UCSD-AML1 (cell line): ENCODE data around the gene CEACAM3.
A peak's percentile ranks its signal among the peaks of the same experiment; 100 is the strongest.
"Not testable (repeated sequence)": the region's sequence is repeated elsewhere in the genome, so short reads cannot be mapped to it uniquely, and the experiment has no call there.

ENCODE experiments used
- DNase-seq: peaks from one replicate; lab custom pipeline; 2025; ENCODE audit not compliant: unreplicated experiment; lab: John Stamatoyannopoulos, UW

CEACAM3 gene

DNA sequence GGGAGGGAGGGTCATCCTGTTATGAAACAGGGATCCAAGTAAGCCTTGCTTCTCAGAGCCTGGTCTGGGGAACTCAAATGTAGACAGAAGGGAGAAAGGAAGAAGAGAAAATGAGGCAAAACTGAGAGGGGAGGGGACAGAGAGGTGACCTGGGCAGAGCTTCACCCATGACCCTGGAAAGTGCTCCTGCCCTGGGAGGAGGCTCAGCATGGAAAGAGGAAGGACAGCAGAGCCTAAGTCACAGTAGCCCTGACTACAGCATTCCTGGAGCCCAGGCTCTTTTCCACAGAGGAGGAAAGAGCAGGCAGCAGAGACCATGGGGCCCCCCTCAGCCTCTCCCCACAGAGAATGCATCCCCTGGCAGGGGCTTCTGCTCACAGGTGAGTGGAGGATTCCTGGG lies at the start of gene CEACAM3:
TSS of gene CEACAM3 (plus strand) at position 226 of the 400 bp plus-strand sequence. CDS start at position 317, 91 bp downstream.
- no peak for DNase-seq

DNA sequence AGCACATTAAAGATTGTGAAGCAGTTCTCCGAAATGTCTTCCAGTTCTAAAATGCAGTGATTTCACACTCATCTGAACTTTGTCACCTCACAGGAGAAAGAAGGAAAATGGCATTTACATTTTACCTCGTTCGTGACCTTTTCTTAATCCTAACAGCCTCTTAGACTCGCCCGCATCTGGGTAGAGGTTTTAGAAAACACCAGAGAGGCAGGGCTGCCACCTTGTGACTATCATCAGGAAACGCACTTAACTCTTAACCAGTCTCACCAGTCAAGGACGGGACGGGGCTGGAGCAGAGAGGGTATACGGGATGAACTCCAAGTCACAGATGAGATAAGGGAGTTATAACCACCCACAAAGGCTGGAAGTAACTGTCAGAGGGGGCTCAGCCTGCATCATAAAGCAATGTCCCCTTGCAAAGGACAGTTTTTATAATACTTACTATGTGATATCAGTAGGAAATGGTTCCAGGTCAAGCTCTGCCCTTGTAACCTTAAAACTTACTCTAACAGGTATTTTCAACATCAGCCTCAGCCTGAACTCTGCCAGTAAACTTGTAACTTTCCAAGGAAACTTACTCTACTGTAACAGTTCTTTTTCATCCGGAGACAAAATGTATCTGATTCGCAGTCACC lies 49.7 kb upstream of the CEACAM3 start:
- peak; percentile 29 for DNase-seq

DNA sequence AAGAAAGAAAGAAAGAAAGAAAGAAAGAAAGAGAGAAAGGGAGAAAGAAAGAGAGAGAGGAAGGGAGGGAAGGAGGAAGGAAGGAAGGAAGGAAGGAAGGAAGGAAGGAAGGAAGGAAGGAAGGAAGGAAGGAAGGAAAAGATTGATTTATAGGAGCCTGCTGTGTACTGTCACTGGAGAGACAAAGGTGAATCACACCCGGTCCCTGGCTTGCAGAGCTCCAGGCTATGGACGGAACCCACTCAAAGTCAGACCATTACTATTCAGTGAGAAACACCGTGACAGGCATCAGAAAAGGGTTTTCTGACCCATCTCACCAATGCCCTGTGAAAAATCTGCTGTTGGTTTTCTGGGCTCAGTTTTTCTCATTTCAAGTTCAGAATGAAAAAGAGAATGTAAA lies 48.4 kb upstream of the CEACAM3 start:
- DNase-seq = no peak

DNA sequence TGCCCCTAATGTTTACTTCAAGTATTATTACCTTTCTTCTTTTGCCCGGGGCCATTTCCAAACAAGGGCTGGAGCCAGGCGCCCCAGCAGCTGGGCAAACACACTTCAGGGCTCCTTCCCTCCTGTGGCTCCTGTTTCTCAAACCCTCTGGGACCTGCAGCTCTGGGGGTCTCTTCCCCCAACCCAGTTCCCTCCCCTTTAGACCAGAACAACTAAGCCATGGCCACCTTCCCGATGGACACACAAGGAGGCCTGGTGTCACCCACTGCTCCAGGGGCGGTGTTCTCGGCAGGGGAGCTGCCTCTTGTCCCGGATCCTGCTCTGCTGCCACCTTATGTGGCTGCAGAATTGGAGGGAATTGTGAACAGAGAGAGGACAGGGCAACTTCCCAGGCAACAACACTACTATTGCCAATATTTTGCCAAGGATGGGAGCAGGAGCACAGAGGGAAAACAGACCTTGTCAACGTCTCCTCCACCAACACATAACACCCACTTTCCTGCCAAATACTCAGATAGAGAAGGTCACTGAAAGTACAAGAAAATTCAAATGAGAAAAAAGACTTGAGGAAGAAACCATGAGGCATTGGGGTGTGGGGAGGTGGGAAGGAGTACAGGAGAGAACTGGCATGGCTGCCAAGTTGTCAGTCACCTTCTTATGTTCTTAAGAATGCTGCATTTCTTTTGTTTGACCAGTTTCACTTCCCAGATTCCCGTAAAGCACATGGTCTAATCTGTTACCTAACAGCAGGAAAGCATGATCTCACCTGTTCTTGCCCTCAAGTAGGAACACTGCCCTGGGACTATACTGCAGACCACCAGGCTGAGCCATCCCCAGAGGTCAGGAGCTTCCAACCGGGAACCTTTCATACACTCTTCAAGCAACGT lies 45.9 kb upstream of the CEACAM3 start:
- DNase-seq = not testable (repeated sequence)

DNA sequence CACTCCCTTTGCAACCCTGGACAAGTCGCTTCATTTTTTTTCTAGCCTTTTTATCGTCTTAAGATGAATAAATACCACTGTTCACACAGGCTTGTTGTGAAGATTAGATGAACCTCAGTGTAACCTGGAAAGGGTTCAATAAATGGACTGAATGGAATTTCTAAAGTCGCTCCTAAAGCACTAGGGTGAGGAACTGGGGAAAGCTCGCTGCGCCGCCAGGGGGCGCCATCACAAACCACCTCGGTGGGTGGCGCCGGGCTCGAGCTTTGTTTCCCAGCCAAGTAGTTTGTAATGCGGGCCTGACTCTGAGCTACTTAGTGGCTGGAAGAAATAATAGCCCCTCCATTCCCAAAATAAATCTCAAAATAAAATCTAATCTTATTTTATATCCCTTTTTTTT lies 43.2 kb upstream of the CEACAM3 start:
- peak; percentile 74 for DNase-seq

DNA sequence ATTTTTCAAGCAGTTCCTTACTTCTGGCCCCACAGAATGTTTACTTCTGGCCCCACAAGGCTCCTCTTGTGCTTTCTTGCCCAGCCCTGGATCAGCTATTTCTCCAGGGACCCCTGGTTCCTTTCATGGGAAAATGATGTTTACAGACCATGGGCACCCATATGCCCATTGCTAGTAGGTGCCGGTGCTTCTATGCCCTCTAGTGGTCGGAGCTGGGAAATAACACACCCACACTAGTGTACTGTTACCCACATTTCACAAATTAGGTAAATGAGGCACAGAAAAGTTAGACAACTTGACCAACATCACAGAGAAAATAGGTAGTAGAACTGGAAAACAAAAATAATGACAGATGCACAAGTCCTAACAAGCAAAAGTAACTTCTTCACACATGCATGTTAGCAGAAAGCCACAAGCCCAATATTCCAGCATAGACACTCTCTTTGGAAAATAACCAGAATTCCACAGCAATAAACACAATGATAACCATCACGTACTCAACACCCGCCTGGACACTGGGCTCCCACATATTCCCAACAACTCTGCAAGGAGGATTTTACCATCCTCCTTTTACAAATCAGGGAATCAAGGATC lies 42.4 kb upstream of the CEACAM3 start:
- peak; percentile 30 for DNase-seq

DNA sequence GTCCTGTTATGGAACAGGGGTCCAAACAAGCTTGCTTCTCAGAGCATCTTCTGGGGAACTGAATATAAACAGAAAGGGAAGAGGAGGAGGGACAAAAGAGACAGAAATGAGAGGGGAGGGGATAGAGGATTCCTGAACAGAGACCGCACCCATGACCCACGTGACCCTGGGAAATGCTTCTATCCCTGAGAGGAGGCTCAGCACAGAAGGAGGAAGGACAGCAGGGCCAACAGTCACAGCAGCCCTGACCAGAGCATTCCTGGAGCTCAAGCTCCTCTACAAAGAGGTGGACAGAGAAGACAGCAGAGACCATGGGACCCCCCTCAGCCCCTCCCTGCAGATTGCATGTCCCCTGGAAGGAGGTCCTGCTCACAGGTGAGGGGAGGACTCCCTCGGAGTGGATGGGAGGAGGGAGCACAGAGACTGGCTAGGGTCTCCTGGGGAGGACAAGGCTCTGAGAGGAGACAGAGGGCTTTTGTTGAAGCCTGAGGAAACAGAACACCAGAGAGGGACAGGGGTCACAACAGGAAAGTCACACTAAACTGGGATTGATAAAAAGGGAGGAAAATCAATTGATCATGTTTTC lies 41.0 kb upstream of the CEACAM3 start, which contains the start of gene CEACAM6:
TSS of gene CEACAM6 (plus strand) at position 203 of the 586 bp plus-strand sequence. CDS start at position 312, 109 bp downstream.
- DNase-seq = no peak

DNA sequence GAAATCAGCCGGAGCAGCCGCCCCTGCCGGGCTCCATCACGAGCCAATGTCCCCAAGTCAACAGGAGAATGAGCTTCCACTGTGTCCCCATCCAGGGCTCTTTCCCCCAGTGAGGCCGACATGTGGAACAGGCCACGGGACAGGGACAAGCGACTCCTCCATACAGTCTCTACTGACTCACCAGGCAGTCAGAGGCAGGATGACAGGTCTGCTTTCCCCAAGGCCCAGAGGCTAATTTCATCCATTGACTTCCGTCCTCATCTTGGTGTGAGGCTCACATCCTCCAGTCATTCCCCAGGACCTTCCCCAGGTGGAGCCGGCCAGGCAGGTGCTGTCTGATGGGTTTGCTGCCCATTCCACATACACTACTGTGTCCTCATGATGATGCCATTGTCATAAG lies 37.5 kb upstream of the CEACAM3 start:
- DNase-seq = no peak

DNA sequence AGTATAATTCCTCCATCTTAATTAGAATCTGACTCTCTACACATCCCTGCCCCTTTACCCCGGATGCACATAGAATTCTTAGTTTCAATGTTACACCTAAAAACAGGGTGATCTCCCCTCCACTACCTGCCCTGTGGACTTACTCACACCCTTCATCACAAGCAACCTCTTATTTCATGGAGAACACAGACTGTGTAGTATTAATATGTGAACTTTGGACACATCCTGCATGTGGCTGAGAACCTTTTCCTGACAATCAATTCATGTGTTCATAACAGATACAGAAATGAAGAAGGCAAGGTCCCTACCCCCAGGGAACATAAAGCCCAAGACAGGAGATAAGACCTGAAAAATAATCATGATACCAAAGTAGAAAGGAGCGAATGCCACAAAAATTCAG lies 29.3 kb upstream of the CEACAM3 start:
- no peak for DNase-seq

DNA sequence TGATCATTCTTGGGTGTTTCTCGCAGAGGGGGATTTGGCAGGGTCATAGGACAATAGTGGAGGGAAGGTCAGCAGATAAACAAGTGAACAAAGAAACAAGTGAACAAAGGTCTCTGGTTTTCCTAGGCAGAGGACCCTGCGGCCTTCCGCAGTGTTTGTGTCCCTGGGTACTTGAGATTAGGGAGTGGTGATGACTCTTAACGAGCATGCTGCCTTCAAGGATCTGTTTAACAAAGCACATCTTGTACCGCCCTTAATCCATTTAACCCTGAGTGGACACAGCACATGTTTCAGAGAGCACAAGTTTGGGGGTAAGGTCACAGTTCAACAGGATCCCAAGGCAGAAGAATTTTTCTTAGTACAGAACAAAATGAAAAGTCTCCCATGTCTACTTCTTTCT lies 28.3 kb upstream of the CEACAM3 start:
- not testable (repeated sequence) for DNase-seq

DNA sequence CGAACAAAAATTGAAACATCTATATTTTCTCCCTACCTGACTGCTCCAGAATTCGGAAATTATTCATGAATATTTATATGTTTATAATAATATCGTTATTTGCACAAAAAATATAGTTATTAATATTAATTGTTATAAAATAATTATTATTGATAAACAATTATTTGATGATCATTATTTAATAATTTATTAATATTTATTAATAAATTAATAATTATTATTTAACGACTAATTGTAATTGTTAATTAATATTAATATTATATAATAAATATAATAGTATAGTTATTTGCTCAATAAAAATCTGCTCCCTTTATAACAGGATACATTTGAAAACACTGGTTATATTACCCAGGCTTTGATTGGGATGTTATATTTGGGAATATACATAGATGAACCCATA lies 26.8 kb upstream of the CEACAM3 start:
- no peak for DNase-seq

DNA sequence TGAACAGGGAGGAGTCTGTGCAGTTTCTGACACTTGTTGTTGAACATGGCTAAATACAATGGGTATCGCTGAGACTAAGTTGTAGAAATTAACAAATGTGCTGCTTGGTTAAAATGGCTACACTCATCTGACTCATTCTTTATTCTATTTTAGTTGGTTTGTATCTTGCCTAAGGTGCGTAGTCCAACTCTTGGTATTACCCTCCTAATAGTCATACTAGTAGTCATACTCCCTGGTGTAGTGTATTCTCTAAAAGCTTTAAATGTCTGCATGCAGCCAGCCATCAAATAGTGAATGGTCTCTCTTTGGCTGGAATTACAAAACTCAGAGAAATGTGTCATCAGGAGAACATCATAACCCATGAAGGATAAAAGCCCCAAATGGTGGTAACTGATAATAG lies 25.0 kb upstream of the CEACAM3 start:
- DNase-seq = no peak

DNA sequence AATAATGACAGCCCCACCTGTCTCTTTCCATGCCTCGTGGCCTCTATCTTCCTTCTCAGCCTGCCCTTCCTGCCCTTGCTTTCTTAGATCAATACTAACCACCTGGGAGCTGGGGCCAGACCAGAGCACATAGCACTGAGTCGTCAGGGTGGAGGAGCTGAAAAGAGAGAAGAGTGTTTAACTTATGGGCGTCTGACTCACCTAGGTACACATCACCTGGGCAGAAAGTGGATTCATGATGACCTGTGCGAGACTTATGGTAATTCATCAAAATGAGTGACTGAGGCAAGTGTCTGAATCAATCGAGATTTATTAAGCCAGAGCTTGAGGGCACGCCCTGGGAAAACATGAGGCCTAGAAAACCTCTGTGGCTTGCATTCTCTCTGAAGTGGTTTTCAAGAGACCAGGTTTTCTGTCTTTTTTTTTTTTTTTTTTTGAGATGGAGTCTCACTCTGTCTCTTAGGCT lies 21.8 kb upstream of the CEACAM3 start:
- DNase-seq = no peak

DNA sequence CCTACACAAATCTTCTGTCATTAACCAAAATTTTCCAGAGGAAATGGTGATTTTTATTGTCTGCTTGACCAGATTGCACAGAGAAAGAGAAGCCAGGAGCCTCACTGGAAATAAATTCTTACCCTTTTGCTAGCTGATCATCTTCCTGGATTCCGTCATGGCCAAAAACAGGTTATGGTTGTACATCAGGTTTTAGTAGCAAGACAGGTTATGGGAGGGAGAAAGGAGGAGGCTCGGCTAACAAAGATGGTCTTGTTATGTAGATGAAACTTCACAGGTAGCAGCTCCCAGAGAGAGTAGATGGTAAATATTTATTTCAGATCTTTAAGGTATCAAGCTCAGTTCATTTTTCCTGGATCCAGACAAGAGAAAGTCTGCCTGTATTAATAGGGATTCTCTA lies 19.7 kb upstream of the CEACAM3 start:
- no peak for DNase-seq

DNA sequence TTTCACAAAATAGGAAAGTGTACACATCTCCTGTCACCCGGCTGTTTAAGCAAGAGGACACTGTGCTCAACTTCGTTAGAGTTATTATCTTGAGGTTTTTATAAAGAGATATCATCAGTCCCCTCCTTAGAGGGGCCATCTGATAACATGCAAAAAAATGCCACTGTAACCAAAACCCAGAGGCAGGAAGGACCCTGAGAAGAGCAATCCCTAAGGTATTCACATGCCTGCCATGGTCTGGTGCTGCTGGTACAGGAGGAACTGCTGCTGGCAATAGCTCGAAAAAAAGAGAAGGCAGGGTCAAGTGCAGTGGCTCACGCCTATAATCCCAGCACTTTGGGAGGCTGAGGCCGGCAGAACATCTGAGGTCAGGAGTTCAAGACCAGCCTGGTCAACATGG lies 12.8 kb upstream of the CEACAM3 start:
- DNase-seq = no peak

DNA sequence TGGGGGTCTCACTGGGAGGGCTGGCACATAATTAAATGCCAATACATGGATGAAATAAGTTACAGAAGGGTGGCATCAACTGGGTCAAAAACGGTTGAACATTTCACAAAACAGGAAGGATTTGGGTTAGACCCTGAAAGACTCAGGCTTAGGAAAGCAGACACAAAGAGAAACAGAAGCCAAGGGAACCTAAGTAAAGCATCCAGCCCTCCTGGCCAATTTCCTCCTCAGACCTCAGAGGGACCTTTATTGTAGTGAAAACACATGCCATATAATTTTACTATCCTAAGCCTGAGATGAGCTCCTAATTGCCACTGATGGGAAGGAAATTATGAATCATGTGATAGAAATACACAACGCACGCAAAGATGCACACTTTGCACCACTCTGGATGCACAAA lies 12.1 kb upstream of the CEACAM3 start:
- DNase-seq = no peak

DNA sequence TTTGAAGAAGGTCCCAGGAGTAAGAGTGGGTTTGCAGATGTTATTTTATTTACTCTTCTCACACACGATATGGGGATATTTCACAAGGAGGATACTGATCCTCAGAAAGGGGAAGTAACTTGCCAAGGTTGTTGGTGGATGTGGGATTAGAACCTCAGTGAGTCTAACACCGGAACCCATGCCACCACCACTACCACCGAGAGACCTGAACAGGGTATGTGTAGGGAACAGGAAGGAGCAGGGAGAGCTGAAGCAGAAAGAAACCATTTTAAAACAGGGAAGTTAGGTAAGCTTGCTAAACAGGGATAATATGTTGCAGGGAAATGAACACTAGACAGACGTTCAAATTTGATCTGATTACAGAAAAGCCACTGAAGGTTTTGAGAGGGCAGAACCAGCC lies 11.6 kb upstream of the CEACAM3 start:
- peak; percentile 60 for DNase-seq

DNA sequence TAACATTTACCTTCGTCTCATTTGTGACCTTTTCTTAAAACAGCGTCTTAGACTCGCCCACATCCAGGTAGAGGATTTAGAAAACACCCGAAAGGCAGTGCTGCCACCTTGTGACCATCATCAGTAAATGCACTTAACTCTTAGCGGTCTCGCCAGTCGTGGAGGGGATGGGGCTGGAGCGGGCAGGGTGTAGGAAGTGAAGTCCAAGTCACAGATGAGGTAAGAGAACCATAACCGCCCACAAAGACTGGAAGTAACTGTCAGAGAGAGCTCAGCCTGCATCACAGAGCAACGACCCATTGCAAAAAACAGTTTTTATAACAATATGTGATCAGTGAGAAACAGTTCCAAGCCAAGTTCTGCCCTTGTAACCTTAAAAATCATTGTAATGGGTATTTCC lies 10.7 kb upstream of the CEACAM3 start:
- DNase-seq = peak; percentile 78

DNA sequence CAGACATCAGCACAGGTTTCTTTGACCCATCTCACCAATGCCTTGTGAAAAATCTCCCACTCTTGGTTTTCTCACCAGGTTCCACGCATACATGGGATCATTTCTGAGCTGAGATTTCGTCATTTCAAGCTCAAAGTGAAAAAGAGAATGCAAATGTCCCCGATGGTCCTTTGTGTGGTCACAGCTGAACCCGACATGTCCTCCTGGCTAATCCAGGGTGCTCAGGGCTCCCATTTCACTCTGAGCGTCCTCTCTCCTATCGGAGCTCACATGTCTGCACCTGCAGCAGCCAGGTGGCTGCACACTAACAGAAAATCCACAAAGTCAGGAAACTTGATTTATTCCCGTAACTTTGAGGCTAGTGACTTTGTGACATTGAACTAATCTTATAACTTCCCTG lies 9.3 kb upstream of the CEACAM3 start:
- DNase-seq = no peak

DNA sequence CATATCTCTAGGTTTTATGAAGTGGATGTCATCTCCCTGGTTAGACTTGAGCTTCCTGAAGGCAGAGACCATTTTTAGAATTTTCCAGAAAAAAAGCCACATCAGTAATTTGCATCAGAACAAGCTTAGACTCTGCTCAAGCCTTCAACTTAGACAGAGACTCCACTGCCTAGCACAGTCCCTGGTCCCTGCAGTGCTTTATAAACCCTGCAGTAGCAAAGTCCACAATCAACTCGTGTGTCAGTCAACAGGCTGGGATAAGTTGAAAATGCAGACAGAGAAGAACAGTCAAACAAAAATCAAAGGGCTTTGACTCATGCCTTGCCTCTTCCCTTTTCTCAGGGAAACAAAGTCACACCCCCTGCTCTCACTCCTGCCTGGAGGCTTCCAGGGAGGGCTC lies 7.9 kb upstream of the CEACAM3 start:
- not testable (repeated sequence) for DNase-seq

DNA sequence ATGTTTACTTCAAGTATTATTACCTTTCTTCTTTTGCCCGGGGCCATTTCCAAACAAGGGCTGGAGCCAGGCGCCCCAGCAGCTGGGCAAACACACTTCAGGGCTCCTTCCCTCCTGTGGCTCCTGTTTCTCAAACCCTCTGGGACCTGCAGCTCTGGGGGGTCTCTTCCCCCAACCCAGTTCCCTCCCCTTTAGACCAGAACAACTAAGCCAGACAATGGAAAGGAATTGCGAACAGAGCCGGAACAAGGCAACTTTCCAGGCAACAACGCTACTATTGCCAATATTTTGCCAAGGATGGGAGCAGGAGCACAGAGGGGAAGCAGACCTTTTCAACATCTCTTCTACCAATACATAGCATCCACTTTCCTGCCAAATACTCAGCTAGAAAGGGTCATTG lies 7.3 kb upstream of the CEACAM3 start:
- DNase-seq = not testable (repeated sequence)
